OCI-LY1 (cell line): ENCODE results near the gene PPDPF.

Experiments used
- H2AFZ ChIP-seq: fragments of 200-600 bp; sonication (generic), shearing (Covaris generic); 2 replicates; pipeline ENCODE4 v1.6.0; 2014; ENCODE audit warnings: antibody characterized with exemption, mild to moderate bottlenecking, low read length
- H3F3A ChIP-seq: fragments of 200-600 bp; sonication (generic), shearing (Covaris generic); 2 replicates; pipeline ENCODE4 v1.6.0; 2014; ENCODE audit warnings: mild to moderate bottlenecking, antibody characterized with exemption, low read length, moderate library complexity; ENCODE audit not compliant: insufficient read depth
- H3K27ac ChIP-seq: fragments of 200-600 bp; sonication (generic); 2 replicates; pipeline ENCODE4 v1.5.1; 2014; ENCODE audit warnings: low read length, mixed run types, mild to moderate bottlenecking, low read depth; ENCODE audit not compliant: poor library complexity, severe bottlenecking
- H3K27me3 ChIP-seq: fragments of 200-600 bp; sonication (generic); 2 replicates; pipeline ENCODE4 v1.6.0; 2014; ENCODE audit warnings: antibody characterized with exemption, mild to moderate bottlenecking, low read length, moderate library complexity; ENCODE audit not compliant: insufficient read depth
- H3K36me3 ChIP-seq: fragments of 200-600 bp; sonication (generic); 2 replicates; pipeline ENCODE4 v1.6.1; 2014; ENCODE audit warnings: mild to moderate bottlenecking, antibody characterized with exemption, low read length, moderate library complexity, mixed read lengths; ENCODE audit not compliant: insufficient read depth
- H3K4me1 ChIP-seq: fragments of 200-600 bp; sonication (generic); 2 replicates; pipeline ENCODE4 v1.5.1; 2014; ENCODE audit warnings: mild to moderate bottlenecking, low read length, moderate library complexity; ENCODE audit not compliant: insufficient read depth, severe bottlenecking
- H3K4me2 ChIP-seq: fragments of 200-600 bp; sonication (generic), shearing (Covaris generic); 2 replicates; pipeline ENCODE4 v1.6.1; 2014; ENCODE audit warnings: low read length
- H3K4me3 ChIP-seq: fragments of 200-600 bp; sonication (generic); 2 replicates; pipeline ENCODE4 v1.5.1; 2014; ENCODE audit warnings: low read length, low read depth, mild to moderate bottlenecking, mixed read lengths; ENCODE audit not compliant: poor library complexity, severe bottlenecking
- H3K79me2 ChIP-seq: fragments of 200-600 bp; shearing (Covaris generic); 2 replicates; pipeline ENCODE4 v1.6.1; 2016; ENCODE audit warnings: mixed run types, low read length, mixed read lengths; ENCODE audit not compliant: insufficient read depth
- H3K9ac ChIP-seq: fragments of 200-600 bp; sonication (generic), shearing (Covaris generic); 2 replicates; pipeline ENCODE4 v1.6.1; 2014; ENCODE audit warnings: mild to moderate bottlenecking, low read length, mixed read lengths
- H3K9me2 ChIP-seq: fragments of 200-600 bp; sonication (generic), shearing (Covaris generic); 2 replicates; pipeline ENCODE4 v1.6.1; 2014; ENCODE audit warnings: low read depth, mild to moderate bottlenecking, low read length, mixed read lengths
- H3K9me3 ChIP-seq: fragments of 200-600 bp; shearing (Covaris generic); 2 replicates; pipeline ENCODE4 v1.6.1; 2014; ENCODE audit warnings: low read length, mixed read lengths
- H4K20me1 ChIP-seq: fragments of 200-600 bp; sonication (generic), shearing (Covaris generic); 2 replicates; pipeline ENCODE4 v1.6.0; 2016; ENCODE audit warnings: mild to moderate bottlenecking, low read length; ENCODE audit not compliant: insufficient read depth
- EZH2 ChIP-seq: fragments of 200-600 bp; sonication (generic), shearing (Covaris generic); IDR thresholded peaks from 2 replicates; pipeline ENCODE4 v1.8.0; 2017; ENCODE audit warnings: borderline replicate concordance, mixed run types, mild to moderate bottlenecking, antibody characterized with exemption, low read length, moderate library complexity, mixed read lengths
- TF ChIP-seq, protein P1 (sequence below): fragments of 200-600 bp; sonication (generic), shearing (Covaris generic); IDR thresholded peaks from 2 replicates; pipeline ENCODE4 v1.5.1; 2017; ENCODE audit warnings: mild to moderate bottlenecking, antibody characterized with exemption, low read length, moderate library complexity, mixed read lengths

Gene PPDPF

DNA sequence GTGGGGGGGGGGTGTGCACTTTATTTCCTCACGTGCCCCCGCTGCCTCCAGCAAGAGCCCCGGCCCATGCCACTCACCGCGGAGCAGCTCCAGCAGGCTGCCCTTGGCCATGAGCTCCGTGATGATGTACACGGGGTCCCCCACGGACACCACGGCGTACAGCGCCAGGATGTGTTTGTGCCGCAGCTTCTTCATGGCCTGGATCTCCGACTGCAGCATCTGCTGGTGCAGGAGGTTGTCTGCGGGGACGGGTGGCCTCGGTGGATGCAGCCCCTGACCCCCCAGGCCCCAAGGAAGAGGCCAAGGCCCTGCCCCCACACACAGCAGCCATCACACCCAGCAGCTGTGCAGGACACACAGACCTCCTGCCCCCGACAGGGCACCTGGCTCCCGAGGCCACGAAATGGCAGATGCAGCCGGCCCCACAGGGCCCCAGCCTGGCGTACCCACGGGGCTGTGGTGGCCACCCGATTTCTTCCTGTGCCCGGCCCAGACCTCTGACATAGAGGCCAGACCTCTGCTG is 11.9 kb downstream of the PPDPF start:
- Histone ChIP-seq H3K4me3 (no peak overlapping the region), H3K4me1 (peaks cover 11% of the 10 kb centered on the region), H3F3A (no peaks in the 10 kb centered on the region), H3K9me2 (no peaks in the 10 kb centered on the region), H3K79me2 (no peaks in the 10 kb centered on the region), H3K4me2 (no peak overlapping the region), H3K9ac (no peak overlapping the region), H3K27ac (no peak overlapping the region), H3K36me3 (no peaks in the 10 kb centered on the region), H3K9me3 (no peaks in the 10 kb centered on the region), H2AFZ (no peak overlapping the region), H3K27me3 (peaks cover 12% of the 10 kb centered on the region; the same call in 1 of the 2 replicates), H4K20me1 (no peaks in the 10 kb centered on the region)
- TF ChIP-seq EZH2 = no peak
- TF ChIP-seq, protein P1, sequence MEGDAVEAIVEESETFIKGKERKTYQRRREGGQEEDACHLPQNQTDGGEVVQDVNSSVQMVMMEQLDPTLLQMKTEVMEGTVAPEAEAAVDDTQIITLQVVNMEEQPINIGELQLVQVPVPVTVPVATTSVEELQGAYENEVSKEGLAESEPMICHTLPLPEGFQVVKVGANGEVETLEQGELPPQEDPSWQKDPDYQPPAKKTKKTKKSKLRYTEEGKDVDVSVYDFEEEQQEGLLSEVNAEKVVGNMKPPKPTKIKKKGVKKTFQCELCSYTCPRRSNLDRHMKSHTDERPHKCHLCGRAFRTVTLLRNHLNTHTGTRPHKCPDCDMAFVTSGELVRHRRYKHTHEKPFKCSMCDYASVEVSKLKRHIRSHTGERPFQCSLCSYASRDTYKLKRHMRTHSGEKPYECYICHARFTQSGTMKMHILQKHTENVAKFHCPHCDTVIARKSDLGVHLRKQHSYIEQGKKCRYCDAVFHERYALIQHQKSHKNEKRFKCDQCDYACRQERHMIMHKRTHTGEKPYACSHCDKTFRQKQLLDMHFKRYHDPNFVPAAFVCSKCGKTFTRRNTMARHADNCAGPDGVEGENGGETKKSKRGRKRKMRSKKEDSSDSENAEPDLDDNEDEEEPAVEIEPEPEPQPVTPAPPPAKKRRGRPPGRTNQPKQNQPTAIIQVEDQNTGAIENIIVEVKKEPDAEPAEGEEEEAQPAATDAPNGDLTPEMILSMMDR = no peak

DNA sequence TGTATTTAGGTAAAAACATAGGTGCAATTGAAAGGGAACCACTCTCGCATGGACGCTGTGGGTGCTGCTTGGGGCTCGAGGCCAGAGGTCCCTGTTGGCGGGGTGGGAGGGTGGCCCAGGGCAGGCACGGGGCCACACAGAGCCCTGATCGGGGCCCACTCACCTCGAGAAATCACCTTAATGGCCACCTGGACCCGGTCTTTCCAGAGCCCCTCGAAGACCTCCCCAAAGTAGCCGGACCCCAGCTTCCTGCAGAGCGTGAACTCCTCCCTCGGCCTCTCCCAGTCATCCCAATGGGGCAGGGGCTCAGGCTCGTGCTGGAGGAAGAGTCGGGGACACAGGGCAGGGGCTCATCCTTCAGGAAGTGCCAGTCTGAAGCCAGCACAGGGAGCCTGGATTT is 12.8 kb downstream of the PPDPF start:
- peaks cover 12% of the 10 kb centered on the region; the same call in 1 of the 2 replicates for H3K27me3 ChIP-seq
- no peak overlapping the region for H3K4me3 ChIP-seq
- no peak for TF ChIP-seq EZH2
- TF ChIP-seq, protein P1 = no peak
- H3K36me3 ChIP-seq = no peaks in the 10 kb centered on the region
- H3K27ac ChIP-seq = no peak overlapping the region
- H3K9ac ChIP-seq = no peak overlapping the region
- no peak overlapping the region for H2AFZ ChIP-seq
- H3K4me1 ChIP-seq = peaks cover 17% of the 10 kb centered on the region
- no peaks in the 10 kb centered on the region for H3K9me3 ChIP-seq
- H3K9me2 ChIP-seq = no peaks in the 10 kb centered on the region
- H3F3A ChIP-seq = no peaks in the 10 kb centered on the region
- H3K4me2 ChIP-seq = no peak overlapping the region
- no peaks in the 10 kb centered on the region for H4K20me1 ChIP-seq
- H3K79me2 ChIP-seq = no peaks in the 10 kb centered on the region

DNA sequence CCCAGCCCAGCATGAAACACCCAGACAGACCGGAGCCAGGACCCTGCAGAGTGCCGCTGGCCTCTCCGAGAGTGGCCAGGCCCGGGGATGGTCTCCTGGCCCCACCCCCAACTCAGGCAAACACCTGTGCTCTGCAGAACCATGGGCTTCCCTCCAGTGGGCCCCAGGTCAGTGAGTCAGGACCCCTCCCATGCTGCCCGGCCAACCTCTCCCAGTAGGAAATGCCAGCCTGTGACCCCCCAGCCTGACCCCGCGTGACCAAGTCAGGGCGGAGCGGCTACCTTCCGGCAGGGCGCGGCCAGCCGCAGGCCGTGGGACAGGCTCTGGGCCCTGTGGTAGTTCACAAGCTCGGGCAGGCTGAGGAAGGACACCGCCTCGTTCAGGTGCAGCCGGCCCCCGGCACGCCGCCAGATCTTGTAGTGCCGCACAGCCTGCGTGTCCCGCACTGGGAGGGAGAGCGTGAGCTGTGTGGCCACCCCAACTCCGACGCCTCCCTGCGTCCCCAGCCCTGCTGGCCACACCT is 13.4 kb downstream of the PPDPF start:
- Histone ChIP-seq H3K9me2 (no peaks in the 10 kb centered on the region), H3K36me3 (no peaks in the 10 kb centered on the region), H3K9me3 (no peaks in the 10 kb centered on the region), H3K4me1 (peaks cover 17% of the 10 kb centered on the region), H3K79me2 (no peaks in the 10 kb centered on the region), H3K27me3 (peaks cover 12% of the 10 kb centered on the region; the same call in 1 of the 2 replicates), H3K9ac (no peak overlapping the region), H3K4me3 (no peak overlapping the region), H3K27ac (no peak overlapping the region), H3K4me2 (no peak overlapping the region), H4K20me1 (no peaks in the 10 kb centered on the region), H3F3A (no peaks in the 10 kb centered on the region), H2AFZ (no peak overlapping the region)
- no peak for TF ChIP-seq EZH2
- TF ChIP-seq, protein P1 = no peak
